ENCODE results near the gene SNAP29.

- TF ChIP-seq EP300 (IDR thresholded peaks at IDR 0.05) (no peak), CTCF (IDR thresholded peaks at IDR 0.05) (no peak), POLR2A (IDR thresholded peaks at IDR 0.05) (no peak)
These were observed 62.0 kb downstream of the SNAP29 start for GRCh38 chr22:20920881-20921203.

Measured in stomach (tissue), 4 donors.